Sigmoid colon (tissue), 7 donors: Measurements from ENCODE around the gene HOXB2. TPM values are rescaled to one million over a fixed set of nuclear protein-coding genes. Genes with fewer than 3 reads are reported as not detected.

Source experiments
- DNase-seq: peaks from one replicate; pipeline ENCODE4 v3.0.0-alpha.2; 2019
- H3K27ac ChIP-seq, 4 donors: fragments of 200-600 bp; sonication (generic); one replicate each; pipeline ENCODE4 v1.5.1; 2016 to 2019; ENCODE audit warnings: mild to moderate bottlenecking in 1 of 4
- H3K27me3 ChIP-seq, 3 donors: fragments of 200-600 bp; sonication (generic); one replicate each; pipeline ENCODE4 v1.5.1; 2019; ENCODE audit warnings: mild to moderate bottlenecking in 1 of 3
- H3K36me3 ChIP-seq, 4 donors: fragments of 200-600 bp; sonication (generic); one replicate each; pipeline ENCODE4 v1.5.1; 2016 to 2019
- H3K4me1 ChIP-seq, 4 donors: fragments of 200-600 bp; sonication (generic); one replicate each; pipeline ENCODE4 v1.5.1; 2017 to 2019
- H3K4me3 ChIP-seq, 4 donors: fragments of 200-600 bp; sonication (generic); one replicate each; pipeline ENCODE4 v1.5.1; 2017 to 2019; ENCODE audit warnings: mild to moderate bottlenecking in 2 of 4, moderate library complexity in 1 of 4
- H3K9me3 ChIP-seq, 4 donors: fragments of 200-600 bp in 3 of 4; sonication (generic) in 3 of 4; one replicate each; pipeline versions ENCODE4 v1.5.1 to v1.6.1; 2013 to 2019
- CTCF ChIP-seq, 4 experiments: fragments of 450-650 bp in 3 of 4; fragments of 200-600 bp in 1 of 4; IDR thresholded peaks; one replicate each; pipeline ENCODE4 v1.5.1; 2016 to 2019; ENCODE audit warnings: antibody characterized with exemption in 4 of 4, mild to moderate bottlenecking in 3 of 4, moderate library complexity in 2 of 4
- EP300 ChIP-seq, 4 donors: sonication (generic); formaldehyde crosslinking; IDR thresholded peaks; one replicate each; pipeline ENCODE4 v1.6.1; 2017; ENCODE audit warnings: antibody characterized with exemption in 4 of 4
- POLR2A ChIP-seq, 2 donors: fragments of 450-650 bp; IDR thresholded peaks; one replicate each; pipeline ENCODE4 v1.6.1; 2016; ENCODE audit warnings: antibody characterized with exemption in 2 of 2, mild to moderate bottlenecking in 2 of 2, moderate library complexity in 2 of 2
- POLR2AphosphoS5 ChIP-seq, 4 donors: sonication (generic); formaldehyde crosslinking; IDR thresholded peaks; one replicate each; pipeline ENCODE4 v1.6.1; 2017; ENCODE audit warnings: antibody characterized with exemption in 4 of 4
- WGBS, 2 donors: extraction: QIAGEN DNeasy Blood & Tissue Kit; methylation state at CpG; one replicate each; pipeline ENCODE4 v1.1.7; 2013; 5-methylcytosine and 5-hydroxymethylcytosine counted together
- intact Hi-C: fragments of 100-400 bp; cut with DNase I; formaldehyde crosslinking; loops from one replicate; pipeline ENCODE4 v1.15.1; 2023
- polyA plus RNA-seq, 3 donors: library from polyadenylated mRNA; stranded (reverse); fragments of 200-250 nt; gene quantifications; one replicate each; pipeline ENCODE4 v1.2.3, GENCODE V29; 2013
- total RNA-seq, 4 donors: library from RNA; depleted of rRNA; stranded (reverse); fragments of >200 nt; gene quantifications; one replicate each; pipeline ENCODE4 v1.1.0, GENCODE V29; 2016
- donor health status: healthy with polysubstance abuse.
- donor health status: Bipolar disorder and iron deficiency.
- donor health status: healthy.

HOXB2 gene
- total and polyA plus RNA-seq, 7 donors, result 1.6 to 86.1 (median 44.9) TPM

GRCh38 chr17:48546924-48547807 is 2.3 kb upstream of the HOXB2 start:
- peak overlapping the region; percentile 6 to 34 (median 30) for H3K4me3 ChIP-seq
- H3K4me1 ChIP-seq, result peaks cover 0 to 76% (median 73%) of the 10 kb centered on the region in 4 donors
- H3K27ac ChIP-seq, result peak overlapping the region; percentile 94 to 99 (median 96)
- H3K36me3 ChIP-seq, result peaks cover 0 to 16% (median 5%) of the 10 kb centered on the region in 4 donors
- intact Hi-C loops, result no loop called here
- TF ChIP-seq CTCF (IDR thresholded peaks at IDR 0.05) (no peak), EP300 (IDR thresholded peaks at IDR 0.05) (no peak), POLR2A (IDR thresholded peaks at IDR 0.05) (no peak), POLR2AphosphoS5 (IDR thresholded peaks at IDR 0.05) (peak; percentile 43 to 66 (median 52))
- H3K9me3 ChIP-seq, result no peaks in the 10 kb centered on the region
- peak; percentile 90 for DNase-seq
- WGBS, 2 donors, result 19 to 36% methylated on average over 10 of the region's 10 CpGs
- no peaks in the 10 kb centered on the region for H3K27me3 ChIP-seq

GRCh38 chr17:48546137-48546923 is 1.4 kb upstream of the HOXB2 start:
- peak; percentile 79 for DNase-seq
- Histone ChIP-seq H3K36me3 (peaks cover 0 to 16% (median 5%) of the 10 kb centered on the region in 4 donors), H3K9me3 (no peaks in the 10 kb centered on the region), H3K4me1 (peaks cover 0 to 67% (median 65%) of the 10 kb centered on the region in 4 donors), H3K27ac (peak overlapping the region; percentile 94 to 99 (median 96)), H3K27me3 (no peaks in the 10 kb centered on the region), H3K4me3 (peak overlapping the region; percentile 5 to 34 (median 30))
- TF ChIP-seq CTCF (IDR thresholded peaks at IDR 0.05) (no peak), POLR2AphosphoS5 (IDR thresholded peaks at IDR 0.05) (no peak), EP300 (IDR thresholded peaks at IDR 0.05) (no peak), POLR2A (IDR thresholded peaks at IDR 0.05) (no peak)
- intact Hi-C loops, result no loop called here
- 56 to 66% methylated on average over 10 of the region's 10 CpGs for WGBS, 2 donors

DNA sequence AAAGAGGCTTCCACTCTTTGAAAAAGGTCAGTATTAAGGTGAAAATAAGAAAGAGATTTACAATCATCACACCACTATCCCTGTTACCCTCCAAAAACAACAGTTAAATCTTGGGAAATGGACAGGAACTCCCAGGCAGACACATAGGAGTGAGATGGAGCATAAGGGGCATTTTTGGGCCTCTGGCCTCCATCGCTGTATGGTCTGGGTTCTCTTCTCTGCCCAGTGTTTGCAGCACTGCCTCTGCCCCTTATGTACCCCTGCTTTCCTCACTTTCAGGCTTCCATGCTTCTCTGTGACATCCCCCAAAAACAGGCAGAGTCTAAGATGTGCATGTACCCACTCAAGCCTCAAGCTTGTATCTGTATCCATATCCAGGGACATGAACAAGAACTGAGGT is 630 bp upstream of the HOXB2 start:
- H3K36me3 ChIP-seq, result peaks cover 0 to 13% (median 4%) of the 10 kb centered on the region in 4 donors
- 92 to 98% methylated on average over 1 of the region's 1 CpG for WGBS, 2 donors
- intact Hi-C loops, result no loop called here
- DNase-seq, result peak; percentile 19
- peaks cover 0 to 67% (median 63%) of the 10 kb centered on the region in 4 donors for H3K4me1 ChIP-seq
- H3K27me3 ChIP-seq, result no peaks in the 10 kb centered on the region
- no peaks in the 10 kb centered on the region for H3K9me3 ChIP-seq
- H3K4me3 ChIP-seq, result no peak overlapping the region
- peak overlapping the region; percentile 94 to 99 (median 96) for H3K27ac ChIP-seq
- TF ChIP-seq EP300 (IDR thresholded peaks at IDR 0.05) (no peak), POLR2A (IDR thresholded peaks at IDR 0.05) (no peak), POLR2AphosphoS5 (IDR thresholded peaks at IDR 0.05) (no peak), CTCF (IDR thresholded peaks at IDR 0.05) (no peak)

DNA sequence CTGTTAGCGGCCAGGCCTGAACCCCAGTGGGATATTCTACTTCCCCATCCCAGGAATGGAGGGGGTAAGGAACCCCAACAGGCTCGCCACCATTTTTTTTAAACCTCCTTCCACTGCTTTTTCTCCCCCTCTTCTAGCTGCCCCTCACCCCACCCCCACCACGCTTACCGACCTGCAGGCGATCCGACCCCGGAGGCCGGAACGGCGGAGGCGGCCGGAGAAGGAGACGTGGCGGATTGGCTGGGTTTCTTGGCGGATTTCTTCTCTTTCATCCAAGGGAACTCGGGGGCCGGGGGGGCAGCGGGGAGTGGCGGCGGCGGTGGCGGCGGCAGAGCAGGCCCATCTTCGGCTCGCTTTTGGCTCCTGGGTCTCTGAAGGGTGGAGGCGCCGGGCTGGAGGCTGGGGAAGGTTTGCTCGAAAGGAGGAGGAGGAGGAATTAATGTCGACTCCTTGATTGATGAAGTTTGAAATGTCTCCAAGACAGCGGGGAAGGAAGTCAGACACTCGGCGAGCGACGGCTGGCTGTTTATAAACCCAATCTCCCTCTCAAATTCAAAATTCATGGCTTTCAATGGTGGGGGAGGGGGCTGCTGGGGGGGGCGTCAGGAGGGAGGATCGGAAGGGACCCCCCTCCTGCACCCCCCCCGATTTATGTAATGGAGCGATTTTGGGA is 424 bp downstream of the HOXB2 start:
- WGBS, 2 donors, result 28 to 65% methylated on average over 38 of the region's 38 CpGs
- intact Hi-C loops, result no loop called here

More for the DNA sequence above, 424 bp downstream of the HOXB2 start:
- H3K27ac ChIP-seq, result peak overlapping the region; percentile 94 to 99 (median 96)
- peaks cover 0 to 6% (median 2%) of the 10 kb centered on the region in 4 donors for H3K36me3 ChIP-seq
- TF ChIP-seq POLR2AphosphoS5 (IDR thresholded peaks at IDR 0.05) (peak; percentile 79 to 83 (median 81)), POLR2A (IDR thresholded peaks at IDR 0.05) (peak in 1 of 2 donors; percentile 60), CTCF (IDR thresholded peaks at IDR 0.05) (no peak), EP300 (IDR thresholded peaks at IDR 0.05) (no peak)
- H3K27me3 ChIP-seq, result no peaks in the 10 kb centered on the region
- peaks cover 0 to 64% (median 60%) of the 10 kb centered on the region in 4 donors for H3K4me1 ChIP-seq
- H3K9me3 ChIP-seq, result no peaks in the 10 kb centered on the region
- peak overlapping the region; percentile 72 to 87 (median 84) for H3K4me3 ChIP-seq
- DNase-seq, result peak; percentile 99
